G401 (cell line): ENCODE data around the gene OR52R1. TPM values are rescaled to one million over a fixed set of nuclear protein-coding genes. Genes with fewer than 3 reads are reported as not detected.
"Not testable (repeated sequence)": the region's sequence is repeated elsewhere in the genome, so short reads cannot be mapped to it uniquely, and the experiment has no call there.

Experiments
- DNase-seq: peaks from one replicate; pipeline ENCODE4 v3.0.0-alpha.2; 2015; ENCODE audit warnings: low spot score
- in situ Hi-C: cut with HindIII; loops from 2 replicates; pipeline ENCODE4 v1.10.0; 2016; ENCODE audit warnings: low sequenced_read_pairs, mixed read lengths
- total RNA-seq: library from RNA; depleted of rRNA; stranded (reverse); fragments of >200 nt; shearing (Covaris generic); gene quantifications from 2 replicates; pipeline ENCODE4 v1.2.3, GENCODE V29; 2014; rRNA removed

The OR52R1 gene
- total RNA-seq, result not detected in 2 replicates

- in situ Hi-C loops, result no loop called here
- no peak for DNase-seq
These were observed at the start of gene OR52R1 for GRCh38 chr11:4804280-4804679. Gene OR52R1, minus strand, starts transcription at chr11:4804380. Its CDS starts 0 bp downstream, at chr11:4804380.

- in situ Hi-C loops, result no loop called here
- DNase-seq, result no peak
These were observed 46.9 kb upstream of the OR52R1 start for GRCh38 chr11:4851033-4851432.

- no peak for DNase-seq
- in situ Hi-C loops, result no loop called here
These were observed 44.8 kb upstream of the OR52R1 start, which contains the start of gene OR51S1 for GRCh38 chr11:4848908-4849532. Gene OR51S1, minus strand, starts transcription at chr11:4849208. Its CDS starts 0 bp downstream, at chr11:4849208.

GRCh38 chr11:4839851-4840549 lies 35.8 kb upstream of the OR52R1 start:
- in situ Hi-C loops, result no loop called here
- DNase-seq, result no peak

- in situ Hi-C loops, result no loop called here
- DNase-seq, result no peak
These were observed 26.7 kb upstream of the OR52R1 start for GRCh38 chr11:4830909-4831308.

GRCh38 chr11:4830346-4830745 lies 26.2 kb upstream of the OR52R1 start:
- in situ Hi-C loops, result no loop called here
- DNase-seq, result no peak

GRCh38 chr11:4826425-4826824 lies 22.2 kb upstream of the OR52R1 start:
- in situ Hi-C loops, result no loop called here

GRCh38 chr11:4825132-4825531 lies 21.0 kb upstream of the OR52R1 start:
- no peak for DNase-seq
- in situ Hi-C loops, result no loop called here

More at GRCh38 chr11:4826425-4826824, 22.2 kb upstream of the OR52R1 start:
- no peak for DNase-seq

GRCh38 chr11:4821021-4821420 lies 16.8 kb upstream of the OR52R1 start, which contains the start of gene OR51F2:
Gene OR51F2, plus strand, starts transcription at chr11:4821321. Its CDS starts 101 bp downstream, at chr11:4821422.
- in situ Hi-C loops, result no loop called here
- no peak for DNase-seq

- in situ Hi-C loops, result no loop called here
- DNase-seq, result no peak
These were observed 5.1 kb upstream of the OR52R1 start for GRCh38 chr11:4809246-4809645.

GRCh38 chr11:4808476-4808875 lies 4.3 kb upstream of the OR52R1 start:
- in situ Hi-C loops, result no loop called here

GRCh38 chr11:4801316-4801715 lies 2.9 kb downstream of the OR52R1 start:
- DNase-seq, in situ Hi-C loops: not testable (repeated sequence)

More at GRCh38 chr11:4808476-4808875, 4.3 kb upstream of the OR52R1 start:
- no peak for DNase-seq

GRCh38 chr11:4798427-4799183 lies 5.6 kb downstream of the OR52R1 start:
- no peak for DNase-seq
- in situ Hi-C loops, result no loop called here

GRCh38 chr11:4797206-4797605 lies 7.0 kb downstream of the OR52R1 start:
- in situ Hi-C loops, result no loop called here
- DNase-seq, result no peak

- in situ Hi-C loops, result no loop called here
- no peak for DNase-seq
These were observed 21.7 kb downstream of the OR52R1 start for GRCh38 chr11:4782454-4782853.

- in situ Hi-C loops, result no loop called here
- DNase-seq, result no peak
These were observed 34.3 kb downstream of the OR52R1 start, which contains the start of gene OR51F1 for GRCh38 chr11:4769838-4770237. Gene OR51F1, minus strand, starts transcription at chr11:4769938. Its CDS starts 0 bp downstream, at chr11:4769938.

- in situ Hi-C loops, result no loop called here
- DNase-seq, result no peak
These were observed 36.1 kb downstream of the OR52R1 start for GRCh38 chr11:4768094-4768493.

- DNase-seq, result no peak
- in situ Hi-C loops, result no loop called here
These were observed 37.6 kb downstream of the OR52R1 start for GRCh38 chr11:4766420-4767043.

GRCh38 chr11:4763096-4763495 lies 41.1 kb downstream of the OR52R1 start:
- in situ Hi-C loops, result no loop called here
- no peak for DNase-seq
